ENCODE measurements around the gene BCR.

Gene BCR

DNA sequence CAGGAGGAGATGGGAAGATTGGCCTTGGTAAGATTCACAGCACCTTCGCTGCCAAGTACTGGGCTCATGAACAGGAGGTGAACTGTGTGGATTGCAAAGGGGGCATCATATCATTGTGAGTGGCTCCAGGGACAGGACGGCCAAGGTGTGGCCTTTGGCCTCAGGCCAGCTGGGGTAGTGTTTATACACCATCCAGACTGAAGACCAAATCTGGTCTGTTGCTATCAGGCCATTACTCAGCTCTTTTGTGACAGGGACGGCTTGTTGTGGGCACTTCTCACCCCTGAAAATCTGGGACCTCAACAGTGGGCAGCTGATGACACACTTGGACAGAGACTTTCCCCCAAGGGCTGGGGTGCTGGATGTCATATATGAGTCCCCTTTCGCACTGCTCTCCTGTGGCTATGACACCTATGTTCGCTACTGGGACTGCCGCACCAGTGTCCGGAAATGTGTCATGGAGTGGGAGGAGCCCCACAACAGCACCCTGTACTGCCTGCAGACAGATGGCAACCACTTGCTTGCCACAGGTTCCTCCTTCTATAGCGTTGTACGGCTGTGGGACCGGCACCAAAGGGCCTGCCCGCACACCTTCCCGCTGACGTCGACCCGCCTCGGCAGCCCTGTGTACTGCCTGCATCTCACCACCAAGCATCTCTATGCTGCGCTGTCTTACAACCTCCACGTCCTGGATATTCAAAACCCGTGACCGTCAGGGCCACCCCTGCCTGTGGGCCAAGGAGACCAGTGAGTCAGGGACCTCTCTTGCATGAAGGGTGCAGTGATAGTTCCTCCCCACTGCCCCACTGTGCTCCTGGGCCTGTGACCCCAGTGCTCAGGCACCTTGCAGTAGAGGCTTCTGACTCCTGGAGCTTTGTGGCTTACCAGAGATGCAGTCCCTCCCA lies 83.6 kb downstream of the BCR start:
- DNase-seq = no peak

DNA sequence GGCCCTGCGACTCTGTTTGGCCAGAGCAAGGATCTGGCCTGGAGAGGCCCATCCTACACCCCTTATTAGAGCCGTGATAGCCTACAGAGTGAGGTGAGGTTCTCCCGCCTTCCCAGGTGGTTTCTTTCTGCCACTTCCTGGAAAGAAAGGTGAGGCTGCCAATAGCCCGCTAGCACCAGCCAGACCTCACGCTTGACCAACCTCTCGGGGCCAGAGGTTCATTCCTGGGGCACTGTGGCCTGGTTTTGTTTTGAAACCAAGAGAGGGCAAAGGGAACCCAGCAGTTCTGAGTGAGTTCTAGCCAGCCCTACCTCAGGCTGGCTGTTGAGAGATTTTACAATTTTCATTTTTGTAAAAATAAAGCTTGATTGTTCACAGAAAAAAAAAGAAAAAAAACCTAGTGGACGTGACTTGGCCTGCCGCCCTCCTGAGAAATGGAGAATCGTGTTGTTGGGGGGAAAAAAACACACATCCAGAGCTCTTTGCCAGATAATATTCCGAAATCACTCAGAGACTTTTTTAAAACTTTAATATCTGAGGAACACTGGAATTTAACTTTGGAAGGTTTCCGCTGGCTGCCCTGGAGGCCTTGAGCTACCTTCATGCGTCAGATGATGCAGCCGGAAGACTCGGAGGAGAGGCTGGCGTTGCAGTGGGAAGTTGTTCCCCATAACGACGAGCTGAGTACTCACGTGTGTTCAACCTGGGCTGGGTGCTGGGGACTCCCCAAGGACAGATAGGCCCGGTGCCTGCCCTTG lies 84.5 kb downstream of the BCR start:
- no peak for DNase-seq

DNA sequence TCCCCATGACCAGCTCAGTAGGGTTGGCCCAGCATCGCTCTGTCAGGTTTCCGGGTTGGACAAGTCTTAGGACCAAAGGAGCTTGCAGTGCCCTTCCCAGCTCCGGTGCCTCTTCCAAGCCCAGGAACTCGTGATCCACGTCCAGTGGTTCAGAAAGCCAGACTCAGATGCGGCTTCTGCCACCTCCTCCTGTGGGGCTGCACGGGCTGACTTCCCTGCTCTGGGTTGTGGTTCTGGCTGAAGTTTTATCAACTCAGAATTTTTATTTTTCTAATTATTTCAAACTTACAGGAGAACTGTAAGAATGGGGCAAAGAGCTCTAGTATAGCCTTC lies 85.0 kb downstream of the BCR start:
- DNase-seq = no peak

DNA sequence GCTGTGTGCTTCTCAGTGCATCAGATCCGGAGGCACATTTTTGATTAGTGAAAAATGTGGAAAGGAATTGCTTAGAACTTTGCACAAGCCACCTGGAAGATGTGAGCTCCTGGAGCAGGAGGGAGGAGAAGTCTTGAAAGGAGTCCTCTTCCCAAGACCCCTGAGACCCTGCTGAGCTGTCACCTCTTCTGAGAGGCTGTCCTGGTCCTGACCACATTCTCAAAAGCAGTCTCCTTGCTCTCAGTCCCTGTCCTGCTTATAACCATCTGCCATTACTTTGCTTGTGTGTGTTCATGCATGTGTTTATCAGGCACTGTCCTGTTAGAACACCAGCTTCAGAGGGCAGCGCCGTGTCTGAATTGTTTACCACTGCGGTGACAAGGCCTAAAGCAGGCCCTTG lies 86.5 kb downstream of the BCR start:
- no peak for DNase-seq

DNA sequence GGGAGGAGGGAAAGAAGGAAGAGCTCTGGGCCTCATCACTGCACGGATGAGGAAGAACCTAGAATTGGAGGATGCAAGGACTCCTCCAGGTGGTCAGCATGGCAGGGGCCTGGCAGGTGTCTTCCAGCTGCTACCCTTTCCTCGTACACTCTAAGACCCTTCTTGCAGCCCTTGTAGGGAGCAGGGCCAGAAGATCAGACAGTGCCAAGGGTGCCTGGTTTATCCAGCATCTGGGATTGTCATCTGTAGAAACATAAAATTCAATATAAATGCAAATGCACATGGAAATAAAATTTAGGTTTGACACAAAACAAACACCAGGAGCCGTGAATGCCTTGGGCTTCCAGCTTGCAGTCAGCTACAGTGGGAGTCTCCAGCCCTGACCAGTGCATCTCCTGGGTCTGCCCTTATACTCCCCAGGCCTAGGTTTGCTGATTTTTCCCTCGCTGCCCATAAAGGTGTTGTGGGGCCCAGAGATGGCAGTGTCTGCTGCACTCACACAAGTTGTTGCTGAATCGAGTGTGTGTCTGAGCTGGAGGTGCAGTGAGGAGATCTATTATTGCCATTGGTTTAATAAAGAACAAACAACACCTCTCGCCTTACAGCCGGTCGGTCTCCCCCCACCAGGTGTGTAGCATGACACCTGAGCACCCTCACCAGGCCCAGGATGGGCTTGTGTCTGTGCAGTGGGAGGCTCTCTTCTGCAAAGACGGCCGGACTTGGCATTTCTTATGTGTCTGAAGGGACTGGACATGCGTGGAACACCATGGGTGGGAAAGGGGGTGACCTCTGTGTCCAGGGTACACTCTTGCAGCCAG lies 87.1 kb downstream of the BCR start:
- DNase-seq = no peak

DNA sequence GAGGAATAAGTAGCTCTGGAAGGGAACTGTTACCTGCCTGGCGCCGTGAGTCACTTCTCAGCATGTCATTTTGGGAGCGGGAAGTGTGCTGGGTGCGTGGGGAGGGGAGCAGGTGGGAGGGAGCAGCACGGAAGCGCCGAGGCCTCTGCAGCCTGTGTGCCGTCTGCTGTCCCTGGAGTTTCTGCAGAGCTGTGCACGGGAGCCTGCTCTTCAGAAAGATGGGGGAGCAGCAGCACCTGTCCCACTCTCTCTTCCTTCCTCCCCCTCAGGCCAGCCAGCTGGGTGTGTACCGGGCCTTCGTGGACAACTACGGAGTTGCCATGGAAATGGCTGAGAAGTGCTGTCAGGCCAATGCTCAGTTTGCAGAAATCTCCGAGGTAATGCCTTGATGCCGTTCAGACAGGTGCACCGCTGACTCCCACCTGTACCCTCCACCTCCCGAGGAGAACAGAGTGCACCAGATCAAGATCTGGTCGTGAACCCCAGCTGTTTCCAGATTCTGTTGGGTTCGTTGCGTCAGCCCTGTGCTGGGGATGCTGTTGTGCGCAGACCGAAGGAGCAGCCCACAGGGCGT lies 87.9 kb downstream of the BCR start:
- DNase-seq = no peak

DNA sequence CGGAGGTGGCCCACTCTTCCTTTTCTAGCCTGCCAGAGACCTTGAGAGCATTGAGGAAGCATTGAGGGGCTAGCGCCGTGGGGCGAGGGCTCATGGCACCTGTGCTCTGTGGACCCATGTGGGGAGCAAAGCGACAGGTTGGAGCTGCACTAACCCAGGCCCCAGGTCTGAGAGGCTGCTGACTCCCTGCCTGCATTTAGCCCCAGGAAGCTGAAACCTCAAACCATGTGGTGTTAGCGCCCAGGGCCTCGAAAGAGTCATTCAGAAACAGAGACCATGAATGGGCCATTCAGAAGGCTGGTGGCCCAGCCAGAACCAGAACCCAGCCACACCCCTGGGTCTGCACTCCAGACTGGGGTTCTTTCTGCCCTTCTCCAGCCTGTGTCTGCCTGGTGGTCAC lies 88.6 kb downstream of the BCR start:
- no peak for DNase-seq

DNA sequence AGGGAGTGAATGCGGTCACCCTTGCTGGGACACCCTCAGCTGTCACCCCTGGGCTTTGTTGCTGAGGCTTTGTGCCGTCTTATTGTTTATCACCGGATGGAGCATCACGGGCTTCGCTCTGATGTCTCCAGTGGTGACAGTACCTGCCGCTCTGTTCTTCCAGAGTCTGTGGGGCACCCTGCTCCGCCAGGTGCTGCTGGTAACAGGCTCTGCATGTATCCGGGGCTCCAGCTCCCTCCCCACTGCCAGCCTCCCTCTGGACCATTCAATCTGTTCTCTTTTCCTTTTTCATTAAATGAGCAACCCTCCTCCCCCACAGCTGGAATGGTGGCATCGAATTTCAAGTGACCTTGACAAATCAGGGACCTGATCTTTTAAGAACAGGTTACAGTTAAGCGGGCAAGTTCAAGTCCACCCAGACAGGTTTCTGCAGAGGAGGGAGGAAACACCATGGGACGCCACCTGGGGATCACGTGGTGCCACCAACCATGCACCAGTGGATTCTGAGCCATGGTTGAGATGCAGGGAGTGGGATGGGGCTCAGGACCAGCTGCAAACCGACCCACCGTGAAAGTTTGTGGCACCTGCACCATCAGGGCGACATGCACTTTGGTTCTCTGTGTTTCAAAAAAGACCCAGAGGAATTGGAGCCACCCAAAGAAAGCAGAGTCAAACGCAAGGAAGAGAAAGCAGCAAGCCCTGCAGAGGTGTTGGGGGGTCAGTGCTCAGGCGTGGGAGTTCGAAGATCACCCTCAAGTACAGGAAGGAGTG lies 89.3 kb downstream of the BCR start:
- no peak for DNase-seq

DNA sequence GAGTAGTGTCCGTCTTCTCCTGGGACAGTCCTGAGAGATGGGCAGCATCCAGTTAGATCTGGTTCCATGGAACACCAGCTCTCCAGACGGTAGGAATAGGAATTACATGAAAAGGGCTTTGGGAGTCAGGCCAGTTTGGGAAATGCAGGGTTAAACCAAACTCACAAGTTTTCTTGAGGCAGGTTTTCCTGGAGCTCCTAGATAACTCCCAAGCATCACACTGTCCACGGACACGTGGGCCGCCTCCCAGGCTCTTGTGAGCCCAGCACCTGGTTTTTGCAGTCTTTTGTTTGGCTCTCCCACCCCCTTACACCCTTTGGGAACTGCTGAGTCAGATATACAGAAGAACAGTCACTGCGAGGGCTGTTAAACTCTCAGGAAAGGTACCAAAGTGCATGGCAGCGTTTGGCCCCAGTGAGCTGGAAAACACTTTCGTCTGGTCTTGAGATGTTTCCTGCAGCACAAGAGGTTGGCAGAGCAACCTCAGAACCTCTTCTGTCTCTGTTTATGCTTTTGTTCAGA lies 90.0 kb downstream of the BCR start:
- no peak for DNase-seq

DNA sequence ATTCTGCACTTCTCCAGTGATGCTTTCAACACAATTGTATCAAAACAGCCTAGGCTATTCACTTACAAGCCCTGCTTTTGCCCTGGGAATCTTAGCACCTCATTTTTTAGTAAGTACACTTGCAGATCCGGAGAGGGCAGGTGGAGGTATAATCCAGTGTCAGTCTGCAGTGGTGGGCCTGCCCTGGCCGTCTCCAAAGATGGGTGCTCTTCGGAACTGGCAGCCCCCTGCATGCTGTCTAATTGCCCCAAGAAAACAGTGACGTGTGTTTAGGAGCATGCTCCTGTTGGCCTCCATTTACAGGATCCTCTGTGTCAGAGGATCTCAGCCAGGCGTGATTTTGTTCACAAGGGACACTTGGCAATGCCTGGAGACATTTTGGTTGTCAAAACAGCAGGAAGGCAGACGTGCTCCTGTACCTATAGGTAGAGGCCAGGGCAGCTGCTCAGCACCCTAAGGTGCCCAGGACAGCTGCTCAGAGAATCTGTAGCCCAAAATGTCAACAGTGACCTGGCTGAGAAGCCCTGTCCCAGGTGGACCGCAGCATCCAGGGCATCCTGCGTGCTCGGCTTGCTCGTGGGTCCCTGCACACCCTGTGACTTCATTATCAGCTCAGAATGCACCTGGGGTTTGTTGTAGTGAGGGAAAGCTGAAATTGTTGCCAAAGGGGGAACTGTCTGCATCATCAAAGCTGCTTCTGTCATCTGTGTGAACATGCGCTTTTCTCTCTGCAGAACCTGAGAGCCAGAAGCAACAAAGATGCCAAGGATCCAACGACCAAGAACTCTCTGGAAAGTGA lies 90.7 kb downstream of the BCR start:
- no peak for DNase-seq

DNA sequence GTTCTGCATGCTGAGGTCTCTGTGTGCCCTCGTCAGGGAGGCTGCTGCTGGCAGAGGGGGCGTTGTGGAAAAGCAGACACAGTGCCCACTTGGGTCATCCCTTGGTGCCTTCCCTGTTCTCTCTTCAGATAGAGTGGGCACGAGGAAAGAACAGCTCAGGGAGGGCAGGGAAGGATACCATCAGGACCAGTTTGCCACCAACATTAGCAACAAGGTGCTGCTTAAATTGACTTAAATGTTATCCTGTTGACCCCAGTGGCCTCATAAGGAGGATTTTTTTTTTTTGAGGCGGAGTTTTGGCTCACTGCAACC lies 91.2 kb downstream of the BCR start:
- DNase-seq = no peak

DNA sequence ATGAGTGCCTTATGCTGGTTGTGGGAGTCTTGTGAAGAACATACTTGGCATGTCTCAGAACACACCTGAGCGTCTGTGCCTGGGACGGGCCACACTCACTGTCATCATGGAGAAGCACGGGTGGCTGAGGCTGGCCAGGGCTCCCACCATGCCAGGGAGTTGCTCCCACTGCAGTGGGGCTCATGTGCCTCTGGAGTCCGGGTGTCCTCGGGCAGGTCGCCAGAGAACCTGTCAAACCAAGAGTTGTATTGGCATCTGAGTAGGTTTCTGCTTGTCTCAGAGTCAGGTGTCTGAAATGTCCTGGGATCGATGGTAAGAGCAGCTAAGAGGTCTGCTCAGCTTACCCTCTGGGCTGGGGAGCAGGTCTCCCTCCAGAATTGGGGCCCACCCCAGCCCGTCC lies 92.1 kb downstream of the BCR start:
- no peak for DNase-seq

DNA sequence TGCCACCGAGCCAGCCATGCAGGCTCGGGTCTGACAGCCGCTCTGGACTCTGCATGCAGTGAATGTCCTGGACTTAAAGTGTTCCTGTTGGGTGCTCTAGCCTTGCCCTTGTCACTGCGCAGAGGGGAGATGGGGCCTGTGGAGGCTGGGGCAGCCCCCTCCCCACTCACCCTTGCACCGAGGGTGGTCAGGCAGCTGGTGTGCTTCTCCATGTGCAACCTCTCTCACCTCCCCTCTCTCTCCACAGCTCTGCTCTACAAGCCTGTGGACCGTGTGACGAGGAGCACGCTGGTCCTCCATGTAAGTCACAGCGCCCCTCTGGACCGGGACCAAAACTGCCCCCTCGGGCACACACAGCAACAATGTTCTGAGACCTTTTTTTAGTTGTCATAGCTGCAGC lies 92.5 kb downstream of the BCR start:
- no peak for DNase-seq

DNA sequence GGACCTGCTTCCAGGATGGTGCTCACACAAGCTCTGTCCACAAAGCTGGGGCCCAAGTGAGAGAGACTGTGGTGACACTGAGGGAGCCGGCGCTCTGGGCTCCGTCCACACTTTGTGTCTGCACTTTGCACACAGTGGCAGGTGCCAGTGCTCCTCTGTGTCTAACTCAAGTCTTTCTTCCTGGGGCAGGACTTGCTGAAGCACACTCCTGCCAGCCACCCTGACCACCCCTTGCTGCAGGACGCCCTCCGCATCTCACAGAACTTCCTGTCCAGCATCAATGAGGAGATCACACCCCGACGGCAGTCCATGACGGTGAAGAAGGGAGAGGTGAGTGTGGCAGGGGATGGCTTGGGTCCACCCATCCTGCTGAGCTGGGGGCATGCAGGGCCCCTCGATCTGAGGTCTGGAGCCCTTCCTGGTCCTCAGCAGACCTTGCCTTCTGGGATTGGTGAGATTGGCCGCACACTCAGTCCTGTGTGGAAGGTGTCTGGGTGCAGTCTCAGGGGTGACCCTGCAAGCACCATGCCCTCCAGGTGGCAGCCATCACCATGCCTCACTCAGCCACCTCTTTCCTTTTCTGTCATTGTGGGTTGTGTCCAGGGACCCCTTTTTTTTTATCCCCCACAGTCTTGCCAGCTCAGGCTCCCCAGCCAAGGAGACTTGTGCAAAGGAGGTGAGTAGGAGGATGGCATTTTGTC lies 93.3 kb downstream of the BCR start:
- no peak for DNase-seq

DNA sequence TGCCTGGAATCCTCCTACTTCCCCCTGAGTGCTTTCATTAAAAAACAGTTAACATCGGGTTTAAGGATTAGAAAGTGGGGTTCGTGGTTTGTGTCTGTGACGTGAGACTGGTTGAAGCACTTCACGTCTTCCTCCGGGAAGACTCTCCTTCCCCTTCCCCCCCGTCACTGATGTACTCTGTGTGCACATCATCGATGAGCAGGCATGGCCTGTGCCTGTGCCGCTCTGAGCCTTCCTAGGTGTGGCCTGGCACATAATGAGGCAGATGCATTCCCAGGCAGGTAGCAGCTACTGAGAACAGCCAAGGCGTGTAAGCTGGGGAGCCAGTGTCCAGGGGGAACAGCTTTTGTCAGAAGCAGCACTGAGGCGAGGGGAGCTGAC lies 93.8 kb downstream of the BCR start:
- DNase-seq = no peak

DNA sequence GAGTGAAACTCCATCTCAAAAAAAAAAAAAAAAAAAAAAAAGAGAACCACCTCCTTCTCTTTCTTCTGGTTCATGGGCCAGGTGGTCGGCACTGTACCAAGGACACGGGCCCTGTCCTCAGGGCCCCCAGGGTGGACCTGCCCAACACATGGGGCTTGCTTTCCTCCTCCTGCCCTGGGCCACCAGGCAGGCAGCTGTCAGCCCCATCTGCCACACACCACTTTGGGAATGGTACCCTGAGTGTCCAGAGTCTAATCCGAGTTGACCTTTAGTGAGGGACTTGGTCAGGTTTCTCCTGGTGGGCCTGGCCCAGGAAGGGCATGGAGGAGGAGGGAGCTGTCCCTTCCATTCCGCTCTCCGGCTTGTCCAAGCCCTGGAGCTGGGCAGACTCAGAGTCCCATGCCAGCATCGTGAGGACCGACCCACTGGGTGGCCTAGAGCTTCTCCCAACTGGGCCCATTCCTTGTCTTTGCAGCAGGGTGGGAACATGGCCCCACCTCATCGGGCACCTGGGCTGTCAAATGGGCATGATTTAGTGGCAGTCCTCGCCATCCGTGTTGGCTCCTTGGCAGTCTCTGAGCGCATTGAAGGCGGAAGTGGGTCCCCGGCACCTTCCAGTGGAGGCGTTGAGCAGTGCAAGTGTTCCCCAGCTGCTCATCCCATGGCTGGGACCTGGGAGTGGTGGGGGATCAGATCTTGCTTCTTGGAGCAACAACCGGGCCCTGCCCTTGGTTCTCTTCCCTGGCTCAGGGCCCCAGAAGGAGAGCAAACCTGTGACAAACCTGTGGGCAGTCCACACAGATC lies 94.8 kb downstream of the BCR start:
- DNase-seq = no peak

DNA sequence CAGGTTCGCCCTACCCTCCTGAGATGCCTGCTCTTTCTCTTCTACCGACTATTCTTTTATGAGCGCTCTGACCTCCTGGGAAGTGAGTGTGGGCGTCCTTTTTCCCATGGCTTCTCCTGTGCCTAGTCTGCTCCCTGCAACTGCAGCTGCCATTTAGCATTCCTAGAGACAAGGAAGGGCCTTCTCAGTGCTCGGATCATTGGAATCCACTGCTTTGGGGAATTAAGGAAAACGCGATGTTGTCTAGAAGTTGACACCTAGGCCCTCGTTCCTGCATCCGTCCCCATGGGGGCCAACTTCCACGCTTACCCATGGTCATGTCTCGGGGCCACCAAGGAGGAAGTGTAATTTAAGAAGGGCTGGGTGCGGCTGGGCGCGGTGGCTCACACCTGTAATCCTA lies 95.4 kb downstream of the BCR start:
- DNase-seq = no peak

DNA sequence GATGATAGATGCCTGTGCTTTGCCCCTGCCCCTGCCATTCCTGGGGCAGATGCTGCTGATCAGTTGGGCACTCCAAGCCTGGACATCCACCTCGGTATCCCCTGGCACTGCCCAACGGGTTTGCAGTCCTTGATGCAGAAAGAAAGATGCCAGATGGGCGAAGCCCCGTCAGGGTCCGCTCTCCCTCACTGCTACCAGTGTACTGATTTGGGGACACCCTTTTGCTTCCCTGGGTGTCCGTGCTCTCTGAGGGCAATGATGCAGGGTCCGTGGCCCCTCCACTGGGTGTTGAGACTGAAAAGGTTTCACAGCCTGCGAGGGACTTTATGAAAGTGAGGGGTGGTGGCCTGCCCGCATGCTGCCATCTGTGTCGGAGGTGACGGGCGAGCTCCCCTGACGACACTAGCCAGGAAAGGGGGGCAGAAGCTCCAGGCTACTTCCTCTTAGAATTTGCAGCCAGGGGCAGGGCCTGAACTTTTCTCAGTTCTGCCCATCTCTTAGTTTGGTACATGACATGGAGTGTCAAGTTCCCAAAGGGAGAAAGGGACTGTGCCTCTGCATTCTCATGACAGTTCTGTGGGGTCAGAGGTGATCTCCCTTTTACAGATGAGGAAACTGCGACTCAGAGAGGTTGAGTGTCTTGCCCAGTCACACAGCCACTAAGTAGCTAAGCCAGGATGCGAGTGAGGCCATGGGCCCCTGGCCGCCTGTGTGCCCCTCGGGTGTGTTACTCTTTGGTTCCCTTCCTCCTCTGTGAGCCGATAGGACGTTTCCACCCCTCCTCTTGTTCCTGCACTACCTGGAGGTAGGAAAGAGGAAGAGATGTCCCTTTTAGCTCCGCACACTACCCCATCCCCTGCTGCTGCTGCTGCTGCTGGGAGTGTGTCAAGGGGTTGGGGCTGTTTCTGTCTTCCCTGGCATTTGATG lies 96.6 kb downstream of the BCR start:
- DNase-seq = no peak

Measured in cerebellar nuclear complex (tissue), 1 donor.